ENCODE data around the gene FGFR3.
A peak's percentile ranks its signal among the peaks of the same experiment; 100 is the strongest.

Gene FGFR3

DNA sequence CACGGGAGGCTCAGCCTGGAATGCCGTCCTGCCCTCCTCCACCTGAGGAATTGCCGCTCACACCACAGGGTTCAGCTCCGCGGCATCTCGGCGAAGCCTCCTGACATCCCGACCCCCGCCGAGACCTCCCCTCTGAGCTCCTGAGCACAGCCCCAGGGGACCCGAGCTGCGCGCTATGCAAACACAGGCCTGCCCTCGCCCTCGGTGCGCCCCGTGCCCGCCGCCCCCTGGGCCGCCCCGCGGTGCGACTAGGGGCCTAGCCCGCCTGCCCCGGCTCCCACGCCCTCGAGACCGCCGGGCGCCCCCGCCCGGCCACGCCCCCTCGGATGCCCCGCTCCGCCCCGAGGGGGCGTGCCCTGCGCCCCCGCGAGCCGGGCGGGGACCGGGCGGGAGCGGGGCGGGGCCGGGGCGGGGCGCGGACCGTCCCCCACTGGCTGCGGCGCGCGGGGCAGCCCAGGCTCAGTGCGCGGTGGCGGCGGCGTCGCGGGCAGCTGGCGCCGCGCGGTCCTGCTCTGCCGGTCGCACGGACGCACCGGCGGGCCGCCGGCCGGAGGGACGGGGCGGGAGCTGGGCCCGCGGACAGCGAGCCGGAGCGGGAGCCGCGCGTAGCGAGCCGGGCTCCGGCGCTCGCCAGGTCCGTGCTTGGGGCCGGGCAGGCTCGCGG is at the start of gene FGFR3:
Gene FGFR3 (plus strand): TSS at position 462 of the 664 bp plus-strand sequence. CDS start 642 bp downstream, outside the sequence.
- Mint-ChIP-seq H3K36me3 (ENCODE audit: low read depth) (no peaks in the 10 kb centered on the region), H3K27me3 (ENCODE audit: low read depth, poor library complexity) (peaks cover 59% of the 10 kb centered on the region), H3K4me3 (peak within 1 kb of the TSS; percentile 72), H3K27ac (no peak within 1 kb of the TSS), H3K9me3 (no peaks in the 10 kb centered on the region), H3K4me1 (peaks cover 16% of the 10 kb centered on the region)
- no peak for TF ChIP-seq CTCF (IDR thresholded peaks at IDR 0.05)
- DNase-seq = peak; percentile 77

DNA sequence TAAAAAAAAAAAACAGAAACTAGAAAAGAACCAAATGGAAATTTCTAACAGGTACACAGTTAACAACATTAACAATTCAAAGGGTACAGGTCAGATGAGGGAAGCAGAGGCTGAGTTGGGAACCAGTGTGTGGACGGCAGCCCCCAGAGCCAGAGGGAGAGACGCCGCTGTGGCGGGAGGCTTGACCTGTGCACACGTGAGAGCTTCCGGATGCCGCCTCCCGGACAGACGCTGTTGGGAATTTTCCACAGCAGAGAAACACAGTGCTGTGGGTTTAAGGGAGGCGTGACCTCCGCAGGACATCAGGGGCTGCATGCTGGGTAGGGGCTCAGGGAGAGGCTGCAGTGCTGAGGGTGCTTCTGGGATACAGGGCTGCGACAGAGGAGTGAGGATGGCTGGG is 49.5 kb upstream of the FGFR3 start:
- H3K27me3 Mint-ChIP-seq (ENCODE audit: low read depth, poor library complexity) = peaks cover 4% of the 10 kb centered on the region
- no peaks in the 10 kb centered on the region for H3K4me1 Mint-ChIP-seq
- no peak overlapping the region for H3K4me3 Mint-ChIP-seq
- peaks cover 6% of the 10 kb centered on the region for H3K9me3 Mint-ChIP-seq
- DNase-seq = no peak
- H3K36me3 Mint-ChIP-seq (ENCODE audit: low read depth) = peaks cover 38% of the 10 kb centered on the region
- no peak for TF ChIP-seq CTCF (IDR thresholded peaks at IDR 0.05)
- H3K27ac Mint-ChIP-seq = no peak overlapping the region

GRCh38 chr4:1743975-1744374 is 49.1 kb upstream of the FGFR3 start:
- Mint-ChIP-seq H3K4me1 (no peaks in the 10 kb centered on the region), H3K9me3 (peaks cover 2% of the 10 kb centered on the region), H3K36me3 (ENCODE audit: low read depth) (peaks cover 33% of the 10 kb centered on the region), H3K4me3 (no peak overlapping the region), H3K27ac (no peak overlapping the region), H3K27me3 (ENCODE audit: low read depth, poor library complexity) (peaks cover 4% of the 10 kb centered on the region)
- no peak for TF ChIP-seq CTCF (IDR thresholded peaks at IDR 0.05)
- DNase-seq = no peak

- DNase-seq = no peak
- no peak for TF ChIP-seq CTCF (IDR thresholded peaks at IDR 0.05)
- Mint-ChIP-seq H3K36me3 (ENCODE audit: low read depth) (peaks cover 30% of the 10 kb centered on the region), H3K4me1 (no peaks in the 10 kb centered on the region), H3K27me3 (ENCODE audit: low read depth, poor library complexity) (peaks cover 4% of the 10 kb centered on the region), H3K4me3 (no peak overlapping the region), H3K27ac (no peak overlapping the region), H3K9me3 (no peaks in the 10 kb centered on the region)
These were observed 48.5 kb upstream of the FGFR3 start for GRCh38 chr4:1744552-1744951.

GRCh38 chr4:1745165-1745564 is 47.9 kb upstream of the FGFR3 start:
- TF ChIP-seq CTCF (IDR thresholded peaks at IDR 0.05) = no peak
- no peak for DNase-seq
- Mint-ChIP-seq H3K27ac (no peak overlapping the region), H3K9me3 (no peaks in the 10 kb centered on the region), H3K4me3 (no peak overlapping the region), H3K27me3 (ENCODE audit: low read depth, poor library complexity) (peaks cover 4% of the 10 kb centered on the region), H3K4me1 (no peaks in the 10 kb centered on the region), H3K36me3 (ENCODE audit: low read depth) (peaks cover 30% of the 10 kb centered on the region)

DNA sequence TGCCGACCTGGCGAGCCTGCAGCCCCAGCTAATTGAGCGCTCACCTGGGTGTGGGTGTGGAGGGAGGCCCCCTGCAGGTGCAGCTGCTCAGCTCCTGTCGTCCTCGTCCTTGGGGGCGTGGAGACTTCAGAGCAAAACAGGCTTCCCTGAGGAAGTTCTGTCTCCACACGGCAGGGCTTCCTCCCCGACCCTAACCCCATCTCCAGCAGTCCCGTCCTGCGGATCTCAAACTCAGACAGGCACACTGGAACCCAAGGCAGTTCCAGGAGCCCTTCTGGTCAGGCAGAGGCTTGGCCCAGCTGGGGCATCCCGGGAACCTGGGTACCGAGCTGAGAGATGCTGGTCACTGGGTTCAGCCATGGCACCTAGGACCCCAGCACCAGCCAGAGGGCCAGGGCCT is 47.4 kb upstream of the FGFR3 start:
- Mint-ChIP-seq H3K4me3 (no peak overlapping the region), H3K36me3 (ENCODE audit: low read depth) (peaks cover 27% of the 10 kb centered on the region), H3K4me1 (no peaks in the 10 kb centered on the region), H3K27me3 (ENCODE audit: low read depth, poor library complexity) (peaks cover 4% of the 10 kb centered on the region), H3K9me3 (no peaks in the 10 kb centered on the region), H3K27ac (no peak overlapping the region)
- TF ChIP-seq CTCF (IDR thresholded peaks at IDR 0.05) = no peak
- DNase-seq = no peak

Measured in nephron progenitor cell (in vitro differentiated cells).